AG09309 (cell line): ENCODE data around the gene B3GAT1.

ENCODE experiments used
- DNase-seq: peaks from one replicate; pipeline ENCODE4 v3.0.0-alpha.2; 2010; ENCODE audit warnings: low read depth
- H3K4me3 ChIP-seq: 2 replicates; pipeline ENCODE4 v1.5.1; 2011; ENCODE audit warnings: mild to moderate bottlenecking, low read depth, low read length, moderate library complexity; ENCODE audit not compliant: control insufficient read depth
- CTCF ChIP-seq: IDR thresholded peaks from 2 replicates; pipeline ENCODE4 v1.5.1; 2011; ENCODE audit warnings: mild to moderate bottlenecking, low read depth, low read length, inconsistent platforms; ENCODE audit not compliant: insufficient read depth, control insufficient read depth; ENCODE audit errors: missing control alignments

B3GAT1 gene

GRCh38 chr11:134333946-134334345 lies 78.1 kb downstream of the B3GAT1 start:
- no peak for TF ChIP-seq CTCF
- H3K4me3 ChIP-seq: no peak overlapping the region
- no peak for DNase-seq

GRCh38 chr11:134333312-134333711 lies 78.7 kb downstream of the B3GAT1 start:
- no peak for TF ChIP-seq CTCF
- H3K4me3 ChIP-seq: no peak overlapping the region
- no peak for DNase-seq

GRCh38 chr11:134332782-134333181 lies 79.3 kb downstream of the B3GAT1 start:
- no peak for DNase-seq
- H3K4me3 ChIP-seq: no peak overlapping the region
- no peak for TF ChIP-seq CTCF

- DNase-seq: no peak
- H3K4me3 ChIP-seq: no peak overlapping the region
- no peak for TF ChIP-seq CTCF
Observed at GRCh38 chr11:134332189-134332631, 79.8 kb downstream of the B3GAT1 start.

GRCh38 chr11:134331354-134332188 lies 80.5 kb downstream of the B3GAT1 start, which contains the start of gene GLB1L2:
TSS of gene GLB1L2 (plus strand) at chr11:134331988. CDS start at chr11:134332062, 74 bp downstream.
- no peak for TF ChIP-seq CTCF
- no peak within 1 kb of the TSS for H3K4me3 ChIP-seq
- no peak for DNase-seq

- no peak for DNase-seq
- H3K4me3 ChIP-seq: no peak overlapping the region
- TF ChIP-seq CTCF: no peak
Observed at GRCh38 chr11:134330611-134331353, 81.3 kb downstream of the B3GAT1 start.
